H1 (cell line): ENCODE data around the gene CADPS. TPM values are rescaled to one million over a fixed set of nuclear protein-coding genes. Genes with fewer than 3 reads are reported as not detected.

ENCODE experiments used
- CTCF ChIA-PET: fragments of 300-600 bp; sonication (Branson Sonifier 250); formaldehyde crosslinking; loops from one replicate; lab custom pipeline; 2021; ENCODE audit not compliant: partially characterized antibody; lab: Charles Lee
- POLR2A ChIA-PET: fragments of 300-600 bp; sonication (Branson Sonifier 250); formaldehyde crosslinking; loops from one replicate; lab custom pipeline; 2021; ENCODE audit warnings: inconsistent platforms; ENCODE audit not compliant: partially characterized antibody; lab: Charles Lee
- DNase-seq, 2 experiments: peaks; one replicate each; pipeline versions ENCODE4 v3.0.0 to v3.0.0-alpha.2; 2010 to 2022; ENCODE audit warnings: low spot score in 2 of 2, low read depth in 1 of 2, mixed read lengths in 1 of 2
- FAIRE-seq: peaks from 2 replicates; lab custom pipeline; 2011; peaks lifted over from hg19 to GRCh38; lab: Jason Lieb, UNC
- H2AFZ ChIP-seq: 2 replicates; pipeline ENCODE4 v1.8.1; 2012; ENCODE audit warnings: low read length, inconsistent platforms
- H2AK5ac ChIP-seq: 2 replicates; pipeline ENCODE4 v1.6.1; 2013; ENCODE audit warnings: low read depth, low read length
- H2BK120ac ChIP-seq: replicated peaks from 2 replicates; pipeline ENCODE3; 2013; ENCODE audit warnings: low read depth, low read length, inconsistent platforms
- H2BK12ac ChIP-seq: 2 replicates; pipeline ENCODE4 v1.6.1; 2013; ENCODE audit warnings: low read depth, low read length
- H2BK15ac ChIP-seq: 2 replicates; pipeline ENCODE4 v1.6.1; 2013; ENCODE audit warnings: low read length
- H2BK20ac ChIP-seq: 2 replicates; pipeline ENCODE4 v1.6.1; 2013; ENCODE audit warnings: low read length
- H2BK5ac ChIP-seq: 2 replicates; pipeline ENCODE4 v1.6.1; 2013; ENCODE audit warnings: low read depth, low read length
- H3K14ac ChIP-seq: 2 replicates; pipeline ENCODE4 v1.6.1; 2013; ENCODE audit warnings: inconsistent platforms; ENCODE audit not compliant: insufficient read length
- H3K18ac ChIP-seq: 2 replicates; pipeline ENCODE4 v1.6.1; 2013; ENCODE audit warnings: low read length; ENCODE audit errors: extremely low read depth
- H3K23ac ChIP-seq: 2 replicates; pipeline ENCODE4 v1.6.1; 2013; ENCODE audit warnings: inconsistent platforms; ENCODE audit not compliant: insufficient read length
- H3K23me2 ChIP-seq: 2 replicates; pipeline ENCODE4 v1.6.1; 2013; ENCODE audit warnings: low read depth, low read length
- H3K27ac ChIP-seq: 2 replicates; pipeline ENCODE4 v1.6.1; 2011; ENCODE audit warnings: low read depth, low read length, inconsistent platforms
- H3K27me3 ChIP-seq, 4 experiments: replicated peaks in 1 of 4; 1 replicate in 1 of 4; 2 replicates in 3 of 4; pipeline versions ENCODE4 v1.6.1 to v1.8.1; 2011 to 2013; ENCODE audit warnings: low read length in 3 of 4, mild to moderate bottlenecking in 3 of 4, inconsistent platforms in 2 of 4, mixed read lengths in 2 of 4, moderate library complexity in 1 of 4; ENCODE audit not compliant: control insufficient read depth in 3 of 4, insufficient read depth in 3 of 4; ENCODE audit errors: extremely low read depth in 1 of 4
- H3K36me3 ChIP-seq, 4 experiments: 2 replicates each; pipeline versions ENCODE4 v1.6.1 to v1.8.1; 2011 to 2013; ENCODE audit warnings: mild to moderate bottlenecking in 4 of 4, low read length in 3 of 4, moderate library complexity in 2 of 4, control low read depth in 1 of 4, inconsistent platforms in 1 of 4; ENCODE audit not compliant: insufficient read depth in 4 of 4, control insufficient read depth in 2 of 4
- H3K4ac ChIP-seq: replicated peaks from 2 replicates; pipeline ENCODE3; 2013; ENCODE audit warnings: low read length, low read depth, mixed read lengths, inconsistent platforms; ENCODE audit not compliant: insufficient read length
- H3K4me1 ChIP-seq, 4 experiments: replicated peaks in 1 of 4; 1 replicate in 1 of 4; 2 replicates in 3 of 4; pipeline versions ENCODE4 v1.6.1 to v1.8.1; 2011 to 2013; ENCODE audit warnings: low read length in 3 of 4, inconsistent platforms in 2 of 4, mixed read lengths in 1 of 4; ENCODE audit not compliant: insufficient read depth in 4 of 4, control insufficient read depth in 3 of 4
- H3K4me2 ChIP-seq, 2 experiments: 2 replicates each; pipeline versions ENCODE4 v1.6.1 to v1.8.1; 2011 to 2013; ENCODE audit warnings: low read depth in 2 of 2, low read length in 2 of 2, control low read depth in 1 of 2, inconsistent platforms in 1 of 2, mild to moderate bottlenecking in 1 of 2; ENCODE audit not compliant: insufficient read depth in 1 of 2
- H3K4me3 ChIP-seq, 4 experiments: fragments of 200-600, 300-600 bp in 1 of 4; sonication (generic), shearing (Covaris generic), sonication (Bioruptor Twin) in 1 of 4; 2 replicates each; pipeline versions ENCODE4 v1.5.1 to v1.8.1; 2011 to 2016; ENCODE audit warnings: low read length in 4 of 4, low read depth in 3 of 4, control low read depth in 2 of 4, inconsistent platforms in 2 of 4, mild to moderate bottlenecking in 2 of 4, mixed read lengths in 1 of 4, moderate library complexity in 1 of 4; ENCODE audit not compliant: insufficient read depth in 2 of 4; ENCODE audit errors: extremely low read depth in 1 of 4
- H3K56ac ChIP-seq: replicated peaks from 2 replicates; pipeline ENCODE3; 2013; ENCODE audit warnings: low read depth, mild to moderate bottlenecking, mixed read lengths, low read length, inconsistent platforms; ENCODE audit not compliant: insufficient read length
- H3K79me1 ChIP-seq: 2 replicates; pipeline ENCODE4 v1.6.1; 2013; ENCODE audit warnings: low read depth, low read length, control low read depth
- H3K79me2 ChIP-seq, 2 experiments: 2 replicates each; pipeline versions ENCODE4 v1.6.1 to v1.8.1; 2012 to 2013; ENCODE audit warnings: low read length in 2 of 2, mild to moderate bottlenecking in 2 of 2, inconsistent platforms in 1 of 2; ENCODE audit not compliant: insufficient read depth in 2 of 2, control insufficient read depth in 1 of 2
- H3K9ac ChIP-seq, 4 experiments: replicated peaks in 1 of 4; 1 replicate in 1 of 4; 2 replicates in 3 of 4; pipeline versions ENCODE4 v1.6.1 to v1.8.1; 2011 to 2013; ENCODE audit warnings: low read depth in 3 of 4, low read length in 3 of 4, control low read depth in 2 of 4, mild to moderate bottlenecking in 2 of 4, moderate library complexity in 2 of 4, inconsistent platforms in 1 of 4; ENCODE audit errors: extremely low read depth in 1 of 4
- H3K9me3 ChIP-seq, 2 experiments: 2 replicates each; pipeline versions ENCODE4 v1.6.1 to v1.8.1; 2012 to 2013; ENCODE audit warnings: mild to moderate bottlenecking in 2 of 2, moderate library complexity in 2 of 2, control low read depth in 1 of 2, inconsistent platforms in 1 of 2, low read depth in 1 of 2, low read length in 1 of 2, mixed read lengths in 1 of 2; ENCODE audit not compliant: insufficient read depth in 2 of 2
- H4K20me1 ChIP-seq, 2 experiments: replicated peaks in 1 of 2; 2 replicates each; pipeline versions ENCODE3 to v1.8.1; 2011 to 2013; ENCODE audit warnings: inconsistent platforms in 2 of 2, low read length in 2 of 2, mild to moderate bottlenecking in 1 of 2; ENCODE audit not compliant: insufficient read depth in 2 of 2, control insufficient read depth in 1 of 2
- H4K5ac ChIP-seq: 2 replicates; pipeline ENCODE4 v1.6.1; 2013; ENCODE audit warnings: low read length, low read depth, mixed read lengths, inconsistent platforms; ENCODE audit not compliant: insufficient read length
- H4K8ac ChIP-seq: 2 replicates; pipeline ENCODE4 v1.8.0; 2013; ENCODE audit warnings: mild to moderate bottlenecking, moderate library complexity, low read length, inconsistent platforms; ENCODE audit not compliant: insufficient read depth; ENCODE audit errors: extremely low read depth
- H4K91ac ChIP-seq: replicated peaks from 2 replicates; pipeline ENCODE3; 2013; ENCODE audit warnings: low read length, mixed read lengths, inconsistent platforms; ENCODE audit not compliant: insufficient read length
- WGBS, 2 experiments: shearing (Covaris generic) in 1 of 2; methylation state at CpG; one replicate each; pipeline versions ENCODE4 v1.1.6 to v1.1.7; 2013 to 2015; ENCODE audit warnings: low lambda C conversion rate in 2 of 2, mixed read lengths in 2 of 2, inconsistent platforms in 1 of 2, low coverage in 1 of 2, missing lambda C conversion rate in 1 of 2; ENCODE audit not compliant: insufficient replicate concordance in 2 of 2, insufficient coverage in 1 of 2, insufficient read length in 1 of 2; ENCODE audit errors: extremely low coverage in 1 of 2, missing lambda C conversion rate in 1 of 2; 5-methylcytosine and 5-hydroxymethylcytosine counted together
- polyA plus RNA-seq, 7 experiments: library from polyadenylated mRNA; depleted of rRNA in 3 of 7; stranded (reverse) in 5 of 7; unstranded in 2 of 7; fragments of >200 nt in 5 of 7; fragments of 200-250 nt in 2 of 7; gene quantifications; 1 replicate in 5 of 7; 2 replicates in 1 of 7; 4 replicates in 1 of 7; pipeline versions ENCODE4 v1.2.1 to v1.2.3, GENCODE V29; 2011 to 2013; ENCODE audit warnings: missing spikeins in 2 of 7, mixed read lengths in 2 of 7
- total RNA-seq: library from RNA; stranded (reverse); fragmentation: NEBNext Ultra II Directional; extraction: Animal tissue kit (Norgen Biotek cat#: 25700); gene quantifications from 2 replicates; pipeline ENCODE4 v1.2.1, GENCODE V29; 2021

CADPS gene
- total and polyA plus RNA-seq, 2 of the 8 experiments (the other 6 are each of a cell fraction or from before 2014, with no cell fraction given) = 7.1 to 10.2 TPM

DNA sequence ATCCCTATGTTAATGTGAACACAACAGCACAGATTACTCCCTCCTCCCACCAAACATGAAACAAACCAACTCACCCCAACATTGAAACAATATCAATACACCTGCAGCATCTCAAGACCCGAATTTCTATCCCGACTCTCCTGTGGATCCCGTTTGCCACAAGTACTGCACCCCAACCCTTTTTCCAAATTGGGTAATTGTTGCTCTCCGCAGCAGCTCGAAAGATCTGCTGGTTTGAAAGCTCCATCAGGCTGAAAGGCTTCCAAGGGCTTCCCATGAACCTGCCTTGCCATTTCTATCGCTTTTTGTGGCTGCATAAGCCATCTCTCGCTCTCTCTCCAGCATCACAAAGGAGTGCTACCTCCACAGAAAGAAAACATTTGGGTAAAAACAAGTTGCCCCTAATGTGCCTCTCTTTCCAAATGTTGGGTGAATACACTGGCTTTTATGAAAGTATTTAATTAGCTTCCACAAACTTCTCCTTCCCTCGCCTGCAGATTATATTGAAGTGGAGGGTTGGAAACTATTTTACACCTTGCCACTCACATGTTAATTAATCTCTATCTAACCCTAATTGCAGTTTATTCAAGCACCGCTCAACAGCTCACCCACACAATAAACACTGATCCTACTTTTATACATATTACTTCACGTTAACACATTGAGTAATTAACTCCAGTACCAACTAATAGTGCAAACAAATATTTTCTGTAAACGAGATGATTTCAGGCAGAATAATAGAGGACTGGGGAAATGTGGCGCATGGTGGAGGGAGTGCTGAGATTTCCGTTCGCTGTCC lies 499.4 kb downstream of the CADPS start:
- H3K4me2 ChIP-seq = peak overlapping the region in 1 of 2 experiments; percentile 90; a peak in 1 of 4 replicates

More for the DNA sequence above, 499.4 kb downstream of the CADPS start:
- H4K20me1 ChIP-seq = peaks cover 3 to 24% of the 10 kb centered on the region in 2 experiments
- ChIA-PET POLR2A (interaction anchor here (1.3 kb wide), 1 partner anchor 185 kb away, joined by 3 read pairs; no protein-coding TSS in a partner anchor), CTCF (interaction anchor here (1.0 kb wide), 1 partner anchor 170 kb away, joined by 3 read pairs; no protein-coding TSS in a partner anchor)
- H3K9me3 ChIP-seq = no peaks in the 10 kb centered on the region; a peak in 1 of 4 replicates
- 5% methylated on average over 14 of the region's 14 CpGs; no CpG with 5 or more reads in 1 of the 2 experiments for WGBS, 2 experiments
- peaks cover 25 to 68% (median 40%) of the 10 kb centered on the region in 4 experiments for H3K4me1 ChIP-seq
- FAIRE-seq (no peak), DNase-seq (no peak)
- H3K79me1 ChIP-seq = no peaks in the 10 kb centered on the region
- no peak overlapping the region for H4K8ac ChIP-seq
- H3K36me3 ChIP-seq = 0 out of 8 replicates have a peak, but pooled peaks cover 0 to 4% (median 0%) of the 10 kb centered on the region in 4 experiments
- H4K5ac ChIP-seq = no peak overlapping the region
- no peak overlapping the region for H3K14ac ChIP-seq
- no peak overlapping the region for H2BK15ac ChIP-seq
- H3K27me3 ChIP-seq = peaks cover 82 to 100% (median 99%) of the 10 kb centered on the region in 4 experiments
- no peak overlapping the region for H3K56ac ChIP-seq
- H2BK20ac ChIP-seq = no peak overlapping the region
- peaks cover 3% of the 10 kb centered on the region; the same call in 1 of the 2 replicates for H3K23me2 ChIP-seq
- H3K4ac ChIP-seq = no peak overlapping the region
- H2AFZ ChIP-seq = no peak overlapping the region
- H3K18ac ChIP-seq = no peak overlapping the region
- no peak overlapping the region for H2BK120ac ChIP-seq
- H3K27ac ChIP-seq = no peak overlapping the region
- no peak overlapping the region for H3K4me3 ChIP-seq
- H4K91ac ChIP-seq = no peak overlapping the region
- H2BK12ac ChIP-seq = no peak overlapping the region
- H2AK5ac ChIP-seq = no peak overlapping the region
- H3K23ac ChIP-seq = no peak overlapping the region
- H2BK5ac ChIP-seq = no peak overlapping the region
- H3K9ac ChIP-seq = no peak overlapping the region
- no peaks in the 10 kb centered on the region for H3K79me2 ChIP-seq
